Muscle of arm (tissue), 14 donors: ENCODE results near the gene CHCHD3. TPM values are rescaled to one million over a fixed set of nuclear protein-coding genes. Genes with fewer than 3 reads are reported as not detected.

Experiments used
- DNase-seq: peaks from one replicate; pipeline ENCODE4 v3.0.0-alpha.2; 2013
- long read RNA-seq, 11 donors: transcript quantifications; one replicate each; lab custom pipeline, GENCODE V29; 2026
- polyA plus RNA-seq, 12 donors: library from polyadenylated mRNA; unstranded; fragments of 120-200 nt; gene quantifications; one replicate each; pipeline ENCODE4 v1.2.1, GENCODE V29; 2013; ENCODE audit not compliant: insufficient read length in 12 of 12

CHCHD3 gene
- polyA plus RNA-seq, result 10 to 100 TPM in 11 of 12 donors, not detected in 1; 58.1 to 99.1 (median 70.6) TPM
- long read RNA-seq, donor 1, transcript CHCHD3-201 (8 exons, 1,598 nt), result major isoform, 18 of 18 reads
- long read RNA-seq, donor 1, partial matches to known transcripts, result 0 of 18 reads
- long read RNA-seq, donor 1, other reads (novel, unspliced or antisense), result 0 of 18 reads
- long read RNA-seq, donor 2, transcript CHCHD3-201 (8 exons, 1,598 nt), result major isoform, 36 of 47 reads
- long read RNA-seq, donor 2, partial matches to known transcripts, result 11 of 47 reads
- long read RNA-seq, donor 2, other reads (novel, unspliced or antisense), result 0 of 47 reads
- long read RNA-seq, donor 3, transcript CHCHD3-201 (8 exons, 1,598 nt), result major isoform, 19 of 19 reads
- long read RNA-seq, donor 3, partial matches to known transcripts, result 0 of 19 reads
- long read RNA-seq, donor 3, other reads (novel, unspliced or antisense), result 0 of 19 reads
- long read RNA-seq, donor 4, transcript CHCHD3-201 (8 exons, 1,598 nt), result major isoform, 9 of 16 reads
- long read RNA-seq, donor 4, partial matches to known transcripts, result 7 of 16 reads
- long read RNA-seq, donor 4, other reads (novel, unspliced or antisense), result 0 of 16 reads
- long read RNA-seq, donor 5, transcript CHCHD3-201 (8 exons, 1,598 nt), result major isoform, 33 of 57 reads
- long read RNA-seq, donor 5, partial matches to known transcripts, result 24 of 57 reads
- long read RNA-seq, donor 5, other reads (novel, unspliced or antisense), result 0 of 57 reads
- long read RNA-seq, donor 6, transcript CHCHD3-201 (8 exons, 1,598 nt), result major isoform, 18 of 27 reads
- long read RNA-seq, donor 6, partial matches to known transcripts, result 9 of 27 reads
- long read RNA-seq, donor 6, other reads (novel, unspliced or antisense), result 0 of 27 reads
- long read RNA-seq, donor 7, transcript CHCHD3-201 (8 exons, 1,598 nt), result major isoform, 15 of 15 reads
- long read RNA-seq, donor 7, partial matches to known transcripts, result 0 of 15 reads
- long read RNA-seq, donor 7, other reads (novel, unspliced or antisense), result 0 of 15 reads
- long read RNA-seq, donor 8, transcript CHCHD3-201 (8 exons, 1,598 nt), result major isoform, 54 of 79 reads
- long read RNA-seq, donor 8, partial matches to known transcripts, result 25 of 79 reads
- long read RNA-seq, donor 8, other reads (novel, unspliced or antisense), result 0 of 79 reads
- long read RNA-seq, donor 9, transcript CHCHD3-201 (8 exons, 1,598 nt), result major isoform, 19 of 33 reads
- long read RNA-seq, donor 9, partial matches to known transcripts, result 14 of 33 reads
- long read RNA-seq, donor 9, other reads (novel, unspliced or antisense), result 0 of 33 reads
- long read RNA-seq, donor 10, transcript CHCHD3-201 (8 exons, 1,598 nt), result major isoform, 34 of 47 reads
- long read RNA-seq, donor 10, partial matches to known transcripts, result 13 of 47 reads
- long read RNA-seq, donor 10, other reads (novel, unspliced or antisense), result 0 of 47 reads
- long read RNA-seq, donor 11, transcript CHCHD3-201 (8 exons, 1,598 nt), result major isoform, 28 of 41 reads
- long read RNA-seq, donor 11, partial matches to known transcripts, result 13 of 41 reads
- long read RNA-seq, donor 11, other reads (novel, unspliced or antisense), result 0 of 41 reads

GRCh38 chr7:133081599-133082389, at the start of gene CHCHD3:
TSS of gene CHCHD3 (minus strand) at chr7:133082090. CDS start at chr7:133081937, 153 bp downstream.
- DNase-seq, result peak; percentile 96

GRCh38 chr7:133130166-133130565, 48.3 kb upstream of the CHCHD3 start:
- DNase-seq, result no peak

GRCh38 chr7:133126422-133126821, 44.5 kb upstream of the CHCHD3 start:
- no peak for DNase-seq

- DNase-seq, result no peak
Observed at GRCh38 chr7:133124974-133125373, 43.1 kb upstream of the CHCHD3 start.

- no peak for DNase-seq
Observed at GRCh38 chr7:133121175-133121844, 39.4 kb upstream of the CHCHD3 start.

- DNase-seq, result no peak
Observed at GRCh38 chr7:133119067-133119466, 37.2 kb upstream of the CHCHD3 start.

GRCh38 chr7:133118261-133118660, 36.4 kb upstream of the CHCHD3 start:
- no peak for DNase-seq

- no peak for DNase-seq
Observed at GRCh38 chr7:133117452-133117851, 35.6 kb upstream of the CHCHD3 start.

- no peak for DNase-seq
Observed at GRCh38 chr7:133115596-133115995, 33.7 kb upstream of the CHCHD3 start.

- no peak for DNase-seq
Observed at GRCh38 chr7:133114519-133114918, 32.6 kb upstream of the CHCHD3 start.

GRCh38 chr7:133112976-133113375, 31.1 kb upstream of the CHCHD3 start:
- DNase-seq, result no peak

GRCh38 chr7:133112335-133112734, 30.4 kb upstream of the CHCHD3 start:
- DNase-seq, result no peak

GRCh38 chr7:133110312-133110711, 28.4 kb upstream of the CHCHD3 start:
- DNase-seq, result no peak

GRCh38 chr7:133109816-133110215, 27.9 kb upstream of the CHCHD3 start:
- no peak for DNase-seq

- no peak for DNase-seq
Observed at GRCh38 chr7:133108023-133108422, 26.1 kb upstream of the CHCHD3 start.

GRCh38 chr7:133102276-133103060, 20.6 kb upstream of the CHCHD3 start:
- no peak for DNase-seq

GRCh38 chr7:133099633-133100286, 17.9 kb upstream of the CHCHD3 start:
- DNase-seq, result no peak

GRCh38 chr7:133095119-133095671, 13.3 kb upstream of the CHCHD3 start:
- DNase-seq, result no peak
